Measurements from ENCODE around the gene B3GNT2.

GRCh38 chr2:62200868-62201267 lies 5.0 kb downstream of the B3GNT2 start:
- no peak for TF ChIP-seq CTCF (IDR thresholded peaks at IDR 0.05)
- TF ChIP-seq HMGXB4 (CRISPR knock-in tag; IDR thresholded peaks at IDR 0.05), result no peak
- TF ChIP-seq ZNF263 (CRISPR knock-in tag; IDR thresholded peaks at IDR 0.05; ENCODE audit: low read depth), result no peak
- no peak for TF ChIP-seq IRF2 (CRISPR knock-in tag; IDR thresholded peaks at IDR 0.05; ENCODE audit: borderline replicate concordance, low read depth)
- TF ChIP-seq ATF2 (CRISPR knock-in tag; IDR thresholded peaks at IDR 0.05; ENCODE audit: borderline replicate concordance, low read depth), result no peak
- no peak for TF ChIP-seq ATF6 (CRISPR knock-in tag; IDR thresholded peaks at IDR 0.05)
- no peak for TF ChIP-seq SP1 (CRISPR knock-in tag; conservative IDR thresholded peaks at IDR 0.05)
- TF ChIP-seq USF1 (CRISPR knock-in tag; IDR thresholded peaks at IDR 0.05), result no peak

Data from WTC11 (cell line).